SK-N-MC (cell line): ENCODE data around the gene TBL1XR1.
A peak's percentile ranks its signal among the peaks of the same experiment; 100 is the strongest.

Experiments
- DNase-seq: peaks from one replicate; pipeline ENCODE4 v3.0.0-alpha.2; 2011; ENCODE audit warnings: low read depth, low spot score
- H3K27ac ChIP-seq: fragments of 200-600 bp; sonication (generic); 2 replicates; pipeline ENCODE4 v1.5.1; 2016; ENCODE audit warnings: mixed run types
- H3K36me3 ChIP-seq: fragments of 200-600 bp; sonication (generic); 2 replicates; pipeline ENCODE4 v1.6.1; 2017; ENCODE audit warnings: antibody characterized with exemption, low read length, mixed read lengths; ENCODE audit not compliant: insufficient read depth
- H3K4me3 ChIP-seq: fragments of 200-600 bp; sonication (generic); 2 replicates; pipeline ENCODE4 v1.5.1; 2016
- H3K9ac ChIP-seq: fragments of 200-600 bp; sonication (generic); 2 replicates; pipeline ENCODE4 v1.8.0; 2017; ENCODE audit warnings: mixed run types, mixed read lengths; ENCODE audit not compliant: insufficient read length
- H3K9me3 ChIP-seq: fragments of 200-600 bp; sonication (generic); 2 replicates; pipeline ENCODE4 v1.6.1; 2017; ENCODE audit warnings: low read depth, mild to moderate bottlenecking, antibody characterized with exemption, low read length, moderate library complexity, mixed read lengths
- EZH2 ChIP-seq: fragments of 200-600 bp; sonication (generic); IDR thresholded peaks from one replicate; pipeline ENCODE4 v1.6.1; 2017; ENCODE audit warnings: antibody characterized with exemption
- FOXP2 ChIP-seq: optimal IDR thresholded peaks from 2 replicates; pipeline ENCODE3; 2011; ENCODE audit warnings: mild to moderate bottlenecking, moderate library complexity; ENCODE audit not compliant: insufficient read depth; ENCODE audit errors: extremely low read length, control extremely low read depth
- POLR2AphosphoS5 ChIP-seq: IDR thresholded peaks from 2 replicates; pipeline ENCODE4 v1.6.1; 2012; ENCODE audit warnings: mild to moderate bottlenecking, low read depth, low read length, borderline replicate concordance

The TBL1XR1 gene

DNA sequence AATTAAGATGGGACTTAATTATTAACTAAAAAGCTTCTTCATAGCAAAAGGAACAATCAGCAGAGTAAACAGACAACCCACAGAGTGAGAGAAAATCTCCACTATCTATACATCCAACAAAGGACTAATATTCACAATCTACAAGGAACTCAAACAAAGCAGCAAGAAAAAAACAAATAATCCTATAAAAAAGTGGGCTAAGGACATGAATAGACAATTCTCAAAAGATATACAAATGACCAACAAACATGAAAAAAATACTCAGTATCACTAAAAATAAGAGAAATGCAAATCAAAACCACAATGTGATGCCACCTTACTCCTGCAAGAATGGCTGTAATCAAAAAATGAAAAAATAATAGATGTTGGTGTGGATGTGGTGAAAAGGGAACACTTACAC is 103.3 kb downstream of the TBL1XR1 start:
- Histone ChIP-seq H3K9ac (no peak overlapping the region), H3K36me3 (peaks cover 77% of the 10 kb centered on the region), H3K27ac (no peak overlapping the region), H3K9me3 (peaks cover 33% of the 10 kb centered on the region), H3K4me3 (no peak overlapping the region)
- no peak for TF ChIP-seq POLR2AphosphoS5
- TF ChIP-seq FOXP2 = no peak
- TF ChIP-seq EZH2 = no peak
- no peak for DNase-seq

DNA sequence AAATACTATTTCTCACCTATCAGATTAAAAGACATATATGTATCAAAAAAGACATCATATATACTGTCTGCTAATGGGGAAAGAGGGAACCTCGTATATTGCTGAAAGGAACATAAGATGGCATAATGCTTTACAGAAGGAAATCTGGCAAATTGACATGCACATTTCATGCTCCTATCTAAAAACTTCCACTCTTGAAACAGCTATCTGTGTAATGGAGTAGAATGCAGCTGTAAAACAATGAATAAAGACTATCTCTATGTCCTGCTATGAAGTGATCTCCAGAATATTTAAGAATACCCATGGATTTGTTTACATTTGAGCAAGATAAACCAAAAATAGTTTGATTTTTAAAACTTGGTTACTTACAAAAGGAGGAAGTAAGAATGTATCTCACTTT is 107.4 kb downstream of the TBL1XR1 start:
- H3K9me3 ChIP-seq = peaks cover 27% of the 10 kb centered on the region; the same call in 1 of the 2 replicates
- no peak for TF ChIP-seq POLR2AphosphoS5
- no peak for TF ChIP-seq FOXP2
- no peak for TF ChIP-seq EZH2
- H3K4me3 ChIP-seq = no peak overlapping the region
- H3K27ac ChIP-seq = no peak overlapping the region
- DNase-seq = no peak
- no peak overlapping the region for H3K9ac ChIP-seq
- peaks cover 83% of the 10 kb centered on the region for H3K36me3 ChIP-seq

DNA sequence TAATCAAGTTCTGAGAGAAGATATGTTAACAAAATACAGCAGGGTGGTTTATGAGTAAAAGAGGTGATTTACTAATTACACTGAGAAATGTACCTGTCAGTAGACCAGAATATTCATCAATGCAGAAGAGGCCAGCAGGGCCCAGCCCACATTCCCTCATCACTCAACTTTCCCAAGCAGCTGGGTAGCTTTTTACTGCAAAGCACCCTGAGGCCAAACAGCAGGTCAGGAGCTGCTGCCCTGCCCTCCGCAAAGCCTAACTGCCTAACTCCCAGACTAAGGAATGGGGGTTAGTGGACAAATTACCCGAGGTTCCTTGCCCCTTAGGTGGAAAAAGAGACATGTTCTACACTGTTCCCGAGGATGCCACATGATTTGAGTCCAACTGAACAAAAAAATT is 108.2 kb downstream of the TBL1XR1 start:
- no peak overlapping the region for H3K4me3 ChIP-seq
- H3K27ac ChIP-seq = no peak overlapping the region
- peaks cover 84% of the 10 kb centered on the region for H3K36me3 ChIP-seq
- TF ChIP-seq POLR2AphosphoS5 (no peak), EZH2 (no peak), FOXP2 (no peak)
- no peak overlapping the region for H3K9ac ChIP-seq
- DNase-seq = no peak
- H3K9me3 ChIP-seq = peaks cover 25% of the 10 kb centered on the region; the same call in 1 of the 2 replicates

DNA sequence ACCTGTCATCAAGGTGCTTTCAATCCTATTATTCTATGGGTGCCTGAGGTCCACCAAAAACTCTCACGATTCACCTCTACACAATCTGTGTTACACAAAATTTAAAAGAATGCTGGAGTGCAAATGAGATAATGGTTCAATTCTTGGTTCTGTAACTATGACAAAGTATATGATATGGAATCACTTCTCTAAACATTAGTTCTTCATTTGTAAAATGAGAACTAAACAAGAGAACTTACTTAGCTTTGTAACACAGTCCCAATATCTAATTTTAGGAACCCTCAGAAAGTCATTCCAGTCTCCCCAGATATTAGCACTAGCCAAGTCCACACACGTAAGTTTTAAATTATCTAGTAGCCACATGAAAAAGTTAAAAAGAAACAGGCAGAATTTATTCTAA is 111.5 kb downstream of the TBL1XR1 start:
- no peak overlapping the region for H3K27ac ChIP-seq
- H3K9me3 ChIP-seq = peaks cover 5% of the 10 kb centered on the region; the same call in 1 of the 2 replicates
- H3K9ac ChIP-seq = no peak overlapping the region
- H3K36me3 ChIP-seq = peaks cover 70% of the 10 kb centered on the region
- no peak for DNase-seq
- TF ChIP-seq FOXP2 = no peak
- TF ChIP-seq EZH2 = no peak
- H3K4me3 ChIP-seq = no peak overlapping the region

DNA sequence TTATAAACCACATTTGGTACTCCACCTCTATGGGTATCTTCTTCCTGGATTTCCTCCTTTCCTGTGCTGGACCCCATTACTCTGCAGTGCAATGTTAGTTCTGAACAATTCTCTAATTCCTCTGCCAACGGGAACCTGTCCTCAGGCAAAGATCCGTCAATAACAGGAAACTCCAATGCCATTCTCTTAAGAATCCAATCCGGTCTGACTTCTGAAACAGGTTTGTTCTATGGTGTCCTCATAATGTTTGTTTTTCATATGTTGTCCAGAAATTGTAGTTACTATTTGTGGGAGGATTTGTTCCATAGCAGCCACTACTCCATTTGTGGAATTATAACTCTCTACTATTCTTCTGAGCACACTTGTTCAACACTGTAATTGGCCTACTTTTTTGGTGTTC is 112.7 kb downstream of the TBL1XR1 start:
- Histone ChIP-seq H3K36me3 (peaks cover 70% of the 10 kb centered on the region), H3K9ac (no peak overlapping the region), H3K27ac (0 out of 2 replicates have a peak overlapping the region, but pooled peaks have one; percentile 21), H3K4me3 (no peak overlapping the region), H3K9me3 (peaks cover 5% of the 10 kb centered on the region; the same call in 1 of the 2 replicates)
- TF ChIP-seq FOXP2 = no peak
- DNase-seq = no peak

DNA sequence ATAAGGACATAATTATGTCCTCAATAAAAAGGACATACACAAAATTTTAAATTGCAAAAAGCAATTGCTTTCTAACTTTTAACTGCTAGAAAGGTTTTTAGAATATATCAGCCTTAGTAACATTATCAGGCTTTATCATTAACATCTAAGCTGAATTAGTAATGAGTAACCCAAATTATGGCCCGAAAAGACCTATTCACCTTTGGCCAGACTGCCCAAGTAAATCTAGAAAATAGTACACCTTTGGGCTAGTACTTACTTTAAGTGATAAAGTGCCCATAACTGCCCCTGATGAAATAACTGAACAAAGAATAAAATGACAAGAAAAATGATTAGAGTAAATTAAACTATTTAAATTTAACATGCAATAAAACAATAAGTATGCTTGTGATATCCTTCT is 117.2 kb downstream of the TBL1XR1 start:
- no peak for DNase-seq
- Histone ChIP-seq H3K9me3 (peaks cover 5% of the 10 kb centered on the region; the same call in 1 of the 2 replicates), H3K27ac (no peak overlapping the region), H3K4me3 (no peak overlapping the region), H3K9ac (no peak overlapping the region), H3K36me3 (peaks cover 68% of the 10 kb centered on the region)
- no peak for TF ChIP-seq FOXP2
- TF ChIP-seq EZH2 = no peak
- TF ChIP-seq POLR2AphosphoS5 = no peak

DNA sequence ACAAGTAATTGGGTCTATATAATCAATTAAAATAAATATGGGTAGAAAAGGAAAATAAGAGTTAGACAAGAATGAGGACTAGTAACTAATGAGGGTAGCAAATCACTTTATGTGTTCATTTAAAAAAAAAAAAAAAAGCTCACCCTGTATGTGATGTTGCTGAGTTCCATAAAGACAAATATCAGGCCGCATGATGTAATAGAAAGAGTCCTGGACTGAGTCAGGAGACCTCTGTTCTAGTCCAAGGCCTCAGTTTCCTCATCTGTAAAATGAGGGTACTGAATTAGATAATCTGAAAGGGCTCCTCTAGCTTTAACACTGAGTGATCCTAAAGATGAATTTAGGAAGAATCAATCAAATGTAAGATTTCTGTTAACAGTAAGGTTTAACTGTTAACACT is 117.6 kb downstream of the TBL1XR1 start:
- H3K9me3 ChIP-seq = peaks cover 5% of the 10 kb centered on the region; the same call in 1 of the 2 replicates
- H3K36me3 ChIP-seq = peaks cover 68% of the 10 kb centered on the region
- H3K27ac ChIP-seq = no peak overlapping the region
- no peak overlapping the region for H3K4me3 ChIP-seq
- TF ChIP-seq POLR2AphosphoS5 (no peak), EZH2 (no peak), FOXP2 (no peak)
- no peak overlapping the region for H3K9ac ChIP-seq
- no peak for DNase-seq

DNA sequence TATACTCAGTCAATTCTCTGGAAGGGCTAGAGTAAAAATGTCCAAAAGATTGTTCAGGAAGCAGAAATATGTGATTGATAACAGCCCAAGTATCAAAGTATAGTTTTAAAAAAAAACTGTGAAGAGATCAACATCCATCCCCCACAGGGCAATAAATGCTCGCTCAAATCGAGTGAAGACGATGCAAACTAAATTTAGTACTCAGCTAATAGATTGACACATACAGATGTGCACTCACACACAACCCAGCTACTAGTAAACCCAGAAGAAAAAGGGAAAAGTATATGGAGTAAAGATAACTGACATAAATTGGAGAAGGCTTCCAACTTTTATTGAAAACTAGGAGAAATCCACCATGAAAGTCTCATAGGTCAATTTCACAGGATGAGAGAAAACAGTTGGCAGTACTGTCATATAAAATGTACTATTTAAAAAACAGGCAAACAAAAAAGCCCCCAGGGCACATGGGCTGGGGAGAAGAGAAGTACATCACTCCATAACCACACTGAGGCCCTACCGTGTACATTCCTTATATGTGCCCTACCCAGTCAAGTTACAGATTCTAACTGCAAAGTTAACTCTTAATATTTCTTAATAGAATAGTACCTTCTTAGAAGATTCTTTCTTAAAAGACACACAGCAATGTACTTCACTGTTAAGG is 125.7 kb downstream of the TBL1XR1 start:
- TF ChIP-seq POLR2AphosphoS5 (no peak), EZH2 (no peak), FOXP2 (no peak)
- Histone ChIP-seq H3K36me3 (peaks cover 57% of the 10 kb centered on the region), H3K9me3 (peaks cover 10% of the 10 kb centered on the region), H3K27ac (peak overlapping the region; percentile 98), H3K4me3 (peak overlapping the region; percentile 32), H3K9ac (peak overlapping the region; percentile 18)
- DNase-seq = peak; percentile 80
